Retinal pigment epithelial cell (primary cell): ENCODE results near the gene RAB34.
A peak's percentile ranks its signal among the peaks of the same experiment; 100 is the strongest.

ENCODE experiments used
- DNase-seq: peaks from one replicate; pipeline ENCODE4 v3.0.0-alpha.2; 2010; ENCODE audit warnings: low read depth
- H3K4me3 ChIP-seq: 2 replicates; pipeline ENCODE4 v1.5.1; 2011; ENCODE audit warnings: mild to moderate bottlenecking, low read length, control low read depth, moderate library complexity
- CTCF ChIP-seq: conservative IDR thresholded peaks from 2 replicates; pipeline ENCODE4 v1.5.1; 2011; ENCODE audit warnings: low read depth, low read length, control low read depth, inconsistent platforms

RAB34 gene

GRCh38 chr17:28675980-28676379, 41.7 kb downstream of the RAB34 start:
- TF ChIP-seq CTCF, result peak; percentile 48
- no peak for DNase-seq
- H3K4me3 ChIP-seq, result no peak overlapping the region

- TF ChIP-seq CTCF, result no peak
- H3K4me3 ChIP-seq, result no peak overlapping the region
- DNase-seq, result no peak
These were observed 42.2 kb downstream of the RAB34 start for GRCh38 chr17:28675490-28675889.

- no peak overlapping the region for H3K4me3 ChIP-seq
- no peak for TF ChIP-seq CTCF
These were observed 47.8 kb downstream of the RAB34 start for GRCh38 chr17:28669918-28670317.

GRCh38 chr17:28667870-28668269, 49.8 kb downstream of the RAB34 start:
- no peak for TF ChIP-seq CTCF
- no peak for DNase-seq
- H3K4me3 ChIP-seq, result no peak overlapping the region

More at GRCh38 chr17:28669918-28670317, 47.8 kb downstream of the RAB34 start:
- DNase-seq, result no peak

GRCh38 chr17:28665994-28666393, 51.7 kb downstream of the RAB34 start:
- TF ChIP-seq CTCF, result no peak
- DNase-seq, result no peak
- H3K4me3 ChIP-seq, result no peak overlapping the region
